Measurements from ENCODE around the gene SPATS2. TPM values are rescaled to one million over a fixed set of nuclear protein-coding genes. Genes with fewer than 3 reads are reported as not detected.

SPATS2 gene
- total RNA-seq, 1 experiment from 2014 or later: 56.3 TPM

GRCh38 chr12:49537752-49538509, 170.7 kb downstream of the SPATS2 start:
- Histone ChIP-seq H3K27me3 (ENCODE audit: control insufficient read depth, insufficient read depth, low read length) (peaks cover 7% of the 10 kb centered on the region; the same call in 1 of the 2 replicates), H3K9me3 (ENCODE audit: control insufficient read depth, insufficient read depth, low read depth, low read length) (no peaks in the 10 kb centered on the region), H3K36me3 (ENCODE audit: control insufficient read depth, insufficient read depth, low read length) (no peaks in the 10 kb centered on the region), H3K27ac (ENCODE audit: low read length) (no peak overlapping the region), H3K4me1 (ENCODE audit: control insufficient read depth, insufficient read depth, low read length) (peaks cover 7% of the 10 kb centered on the region), H3K4me3 (ENCODE audit: low read depth in 2 of 2, low read length in 2 of 2) (peak overlapping the region; percentile 35 to 55)
- BruUV-seq (replicated peaks): no TSS peak
- in situ Hi-C loops (cut with HindIII; ENCODE audit: low pct_unique_long_range_greater_than_20kb, low sequenced_read_pairs): no loop called here
- TF ChIP-seq, protein P1, sequence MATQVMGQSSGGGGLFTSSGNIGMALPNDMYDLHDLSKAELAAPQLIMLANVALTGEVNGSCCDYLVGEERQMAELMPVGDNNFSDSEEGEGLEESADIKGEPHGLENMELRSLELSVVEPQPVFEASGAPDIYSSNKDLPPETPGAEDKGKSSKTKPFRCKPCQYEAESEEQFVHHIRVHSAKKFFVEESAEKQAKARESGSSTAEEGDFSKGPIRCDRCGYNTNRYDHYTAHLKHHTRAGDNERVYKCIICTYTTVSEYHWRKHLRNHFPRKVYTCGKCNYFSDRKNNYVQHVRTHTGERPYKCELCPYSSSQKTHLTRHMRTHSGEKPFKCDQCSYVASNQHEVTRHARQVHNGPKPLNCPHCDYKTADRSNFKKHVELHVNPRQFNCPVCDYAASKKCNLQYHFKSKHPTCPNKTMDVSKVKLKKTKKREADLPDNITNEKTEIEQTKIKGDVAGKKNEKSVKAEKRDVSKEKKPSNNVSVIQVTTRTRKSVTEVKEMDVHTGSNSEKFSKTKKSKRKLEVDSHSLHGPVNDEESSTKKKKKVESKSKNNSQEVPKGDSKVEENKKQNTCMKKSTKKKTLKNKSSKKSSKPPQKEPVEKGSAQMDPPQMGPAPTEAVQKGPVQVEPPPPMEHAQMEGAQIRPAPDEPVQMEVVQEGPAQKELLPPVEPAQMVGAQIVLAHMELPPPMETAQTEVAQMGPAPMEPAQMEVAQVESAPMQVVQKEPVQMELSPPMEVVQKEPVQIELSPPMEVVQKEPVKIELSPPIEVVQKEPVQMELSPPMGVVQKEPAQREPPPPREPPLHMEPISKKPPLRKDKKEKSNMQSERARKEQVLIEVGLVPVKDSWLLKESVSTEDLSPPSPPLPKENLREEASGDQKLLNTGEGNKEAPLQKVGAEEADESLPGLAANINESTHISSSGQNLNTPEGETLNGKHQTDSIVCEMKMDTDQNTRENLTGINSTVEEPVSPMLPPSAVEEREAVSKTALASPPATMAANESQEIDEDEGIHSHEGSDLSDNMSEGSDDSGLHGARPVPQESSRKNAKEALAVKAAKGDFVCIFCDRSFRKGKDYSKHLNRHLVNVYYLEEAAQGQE (IDR thresholded peaks at IDR 0.05; ENCODE audit: insufficient read depth in 1 of 2, low read depth in 2 of 2, low read length in 1 of 2): no peak
- TF ChIP-seq SIN3A (IDR thresholded peaks at IDR 0.05; ENCODE audit: borderline replicate concordance, insufficient read depth, low read depth, low read length) (no peak), POLR2AphosphoS5 (IDR thresholded peaks at IDR 0.05; ENCODE audit: low read depth, low read length) (no peak), TCF7L2 (IDR thresholded peaks at IDR 0.05; ENCODE audit: low read depth, low read length) (no peak)
- TF ChIP-seq, protein P2, sequence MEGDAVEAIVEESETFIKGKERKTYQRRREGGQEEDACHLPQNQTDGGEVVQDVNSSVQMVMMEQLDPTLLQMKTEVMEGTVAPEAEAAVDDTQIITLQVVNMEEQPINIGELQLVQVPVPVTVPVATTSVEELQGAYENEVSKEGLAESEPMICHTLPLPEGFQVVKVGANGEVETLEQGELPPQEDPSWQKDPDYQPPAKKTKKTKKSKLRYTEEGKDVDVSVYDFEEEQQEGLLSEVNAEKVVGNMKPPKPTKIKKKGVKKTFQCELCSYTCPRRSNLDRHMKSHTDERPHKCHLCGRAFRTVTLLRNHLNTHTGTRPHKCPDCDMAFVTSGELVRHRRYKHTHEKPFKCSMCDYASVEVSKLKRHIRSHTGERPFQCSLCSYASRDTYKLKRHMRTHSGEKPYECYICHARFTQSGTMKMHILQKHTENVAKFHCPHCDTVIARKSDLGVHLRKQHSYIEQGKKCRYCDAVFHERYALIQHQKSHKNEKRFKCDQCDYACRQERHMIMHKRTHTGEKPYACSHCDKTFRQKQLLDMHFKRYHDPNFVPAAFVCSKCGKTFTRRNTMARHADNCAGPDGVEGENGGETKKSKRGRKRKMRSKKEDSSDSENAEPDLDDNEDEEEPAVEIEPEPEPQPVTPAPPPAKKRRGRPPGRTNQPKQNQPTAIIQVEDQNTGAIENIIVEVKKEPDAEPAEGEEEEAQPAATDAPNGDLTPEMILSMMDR (IDR thresholded peaks at IDR 0.05): no peak
- peak; percentile 46 for ATAC-seq
- ChIA-PET CTCF (interaction anchor here (0.6 to 0.9 kb wide), 4 partner anchors 10 to 286 kb away, joined by 3 to 8 read pairs (median 3); partner anchors contain the start of gene TMBIM6), POLR2A (interaction anchor here (0.5 to 0.6 kb wide), 2 partner anchors 31 to 175 kb away, joined by 6 to 11 read pairs; no protein-coding TSS in a partner anchor)
- DNase-seq (ENCODE audit: low read depth, low spot score): no peak
- intact Hi-C loops (cut with micrococcal nuclease; ENCODE audit: unreplicated experiment): no loop called here

GRCh38 chr12:49538510-49539403, 171.5 kb downstream of the SPATS2 start, which contains the start of gene KCNH3:
TSS of gene KCNH3 (plus strand) at chr12:49539030. CDS start at chr12:49539417, 387 bp downstream.
- ATAC-seq (peak; percentile 77), DNase-seq (ENCODE audit: low read depth, low spot score) (no peak)
- Histone ChIP-seq H3K4me3 (ENCODE audit: low read depth in 2 of 2, low read length in 2 of 2) (peak within 1 kb of the TSS; percentile 35 to 55), H3K27me3 (ENCODE audit: control insufficient read depth, insufficient read depth, low read length) (peaks cover 7% of the 10 kb centered on the region; the same call in 1 of the 2 replicates), H3K27ac (ENCODE audit: low read length) (no peak within 1 kb of the TSS), H3K36me3 (ENCODE audit: control insufficient read depth, insufficient read depth, low read length) (no peaks in the 10 kb centered on the region), H3K4me1 (ENCODE audit: control insufficient read depth, insufficient read depth, low read length) (peaks cover 7% of the 10 kb centered on the region), H3K9me3 (ENCODE audit: control insufficient read depth, insufficient read depth, low read depth, low read length) (no peaks in the 10 kb centered on the region)
- intact Hi-C loops (cut with micrococcal nuclease; ENCODE audit: unreplicated experiment): no loop called here
- ChIA-PET CTCF (interaction anchor here (0.6 kb wide), 2 partner anchors 15 to 287 kb away, joined by 3 read pairs; no protein-coding TSS in a partner anchor), POLR2A (interaction anchor here (0.6 kb wide), 1 partner anchor 176 kb away, joined by 11 read pairs; no protein-coding TSS in a partner anchor)
- in situ Hi-C loops (cut with HindIII; ENCODE audit: low pct_unique_long_range_greater_than_20kb, low sequenced_read_pairs): no loop called here
- no TSS peak for BruUV-seq (replicated peaks)
- TF ChIP-seq, protein P1 (IDR thresholded peaks at IDR 0.05; ENCODE audit: insufficient read depth in 1 of 2, low read depth in 2 of 2, low read length in 1 of 2): no peak
- no peak for TF ChIP-seq TCF7L2 (IDR thresholded peaks at IDR 0.05; ENCODE audit: low read depth, low read length)
- TF ChIP-seq, protein P2 (IDR thresholded peaks at IDR 0.05): no peak
- no peak for TF ChIP-seq POLR2AphosphoS5 (IDR thresholded peaks at IDR 0.05; ENCODE audit: low read depth, low read length)
- TF ChIP-seq SIN3A (IDR thresholded peaks at IDR 0.05; ENCODE audit: borderline replicate concordance, insufficient read depth, low read depth, low read length): no peak

All from Panc1 (cell line).